NCI-H128 (cell line): Measurements from ENCODE around the gene PLEKHG7.
"Not testable (repeated sequence)": the region's sequence is repeated elsewhere in the genome, so short reads cannot be mapped to it uniquely, and the experiment has no call there.

Experiments
- DNase-seq: peaks from one replicate; lab custom pipeline; 2025; ENCODE audit not compliant: unreplicated experiment; lab: John Stamatoyannopoulos, UW

The PLEKHG7 gene, protein sequence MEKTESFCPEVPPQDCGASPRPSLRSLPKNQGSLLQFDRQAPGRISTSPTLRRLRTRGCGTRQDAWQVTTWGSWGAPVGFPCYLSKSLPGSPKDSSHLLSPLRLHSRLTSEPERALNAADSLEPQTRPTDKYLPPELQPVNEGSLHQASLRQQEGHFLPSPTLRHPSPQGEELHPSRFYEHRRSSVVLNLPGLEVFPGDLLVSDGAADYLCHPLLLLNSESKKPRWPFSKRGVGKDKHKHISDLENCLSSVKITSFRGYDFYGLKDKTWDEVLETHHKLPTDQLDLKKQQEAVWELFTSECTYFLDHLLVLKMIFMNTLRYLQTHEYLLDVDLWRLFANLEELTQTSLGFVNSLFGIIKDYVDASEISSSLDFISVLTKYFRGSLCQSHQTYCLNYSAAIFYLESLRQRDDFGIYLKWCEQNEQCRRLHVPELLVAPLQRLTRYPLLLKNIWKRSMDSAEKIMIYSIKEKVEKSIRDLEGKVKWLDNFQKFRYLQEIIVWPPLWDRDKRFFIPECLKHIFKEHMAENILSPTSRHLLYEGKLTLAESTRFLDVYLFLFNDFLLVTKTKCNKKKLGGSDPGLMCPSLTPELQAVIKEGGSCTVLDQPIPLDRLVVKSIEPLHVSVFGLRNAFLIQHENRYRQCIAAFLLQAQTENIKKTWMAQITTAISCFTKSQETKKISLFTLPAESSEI

GRCh38 chr12:92702754-92703679 is at the start of gene PLEKHG7:
Gene PLEKHG7 (plus strand): TSS chr12:92702989. CDS start chr12:92706632, 3,643 bp downstream.
- DNase-seq = no peak

DNA sequence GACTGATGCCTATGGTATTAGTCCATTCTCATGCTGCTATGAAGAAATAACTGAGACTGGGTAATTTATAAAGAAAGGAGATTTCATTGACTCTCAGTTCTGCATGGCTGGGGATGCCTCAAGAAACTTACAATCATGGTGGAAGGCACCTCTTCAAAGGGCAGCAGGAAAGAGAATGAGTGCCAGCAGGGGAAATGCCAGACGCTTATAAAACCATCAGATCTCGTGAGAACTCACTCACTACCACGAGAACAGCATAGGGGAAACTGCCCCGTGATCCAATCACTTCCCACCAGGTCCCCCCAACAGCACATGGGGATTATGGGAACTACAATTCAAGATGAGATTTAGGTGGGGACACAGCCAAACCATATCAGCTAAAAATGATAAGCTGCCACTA is 48.5 kb upstream of the PLEKHG7 start:
- DNase-seq = not testable (repeated sequence)

GRCh38 chr12:92654929-92655328 is 47.9 kb upstream of the PLEKHG7 start:
- no peak for DNase-seq

- no peak for DNase-seq
These were observed 45.9 kb upstream of the PLEKHG7 start for GRCh38 chr12:92656911-92657310.

- DNase-seq = no peak
These were observed 45.0 kb upstream of the PLEKHG7 start for GRCh38 chr12:92657770-92658169.

- DNase-seq = no peak
These were observed 44.2 kb upstream of the PLEKHG7 start for GRCh38 chr12:92658611-92659010.

DNA sequence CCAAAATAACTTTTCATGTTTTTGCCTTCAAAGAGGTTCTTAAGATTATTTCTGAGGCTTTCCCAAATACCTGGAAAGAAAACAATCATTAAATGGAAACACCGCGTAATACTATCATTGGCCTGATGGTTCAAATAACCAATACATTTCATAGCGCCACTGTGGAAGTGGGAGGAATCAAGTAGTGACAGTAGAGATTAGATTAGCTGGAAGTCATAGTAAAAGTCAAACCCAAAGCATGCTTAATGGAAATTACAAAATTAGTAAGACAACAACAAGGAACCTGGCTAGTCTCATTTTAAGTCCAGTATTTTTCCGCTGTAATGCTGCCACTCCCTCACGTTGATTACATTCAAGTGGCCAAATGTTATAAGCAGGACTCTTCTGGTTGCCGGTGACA is 41.5 kb upstream of the PLEKHG7 start:
- no peak for DNase-seq

GRCh38 chr12:92665496-92665895 is 37.3 kb upstream of the PLEKHG7 start:
- DNase-seq = no peak

GRCh38 chr12:92668739-92669138 is 34.0 kb upstream of the PLEKHG7 start:
- DNase-seq = no peak

GRCh38 chr12:92671524-92671923 is 31.3 kb upstream of the PLEKHG7 start:
- not testable (repeated sequence) for DNase-seq

DNA sequence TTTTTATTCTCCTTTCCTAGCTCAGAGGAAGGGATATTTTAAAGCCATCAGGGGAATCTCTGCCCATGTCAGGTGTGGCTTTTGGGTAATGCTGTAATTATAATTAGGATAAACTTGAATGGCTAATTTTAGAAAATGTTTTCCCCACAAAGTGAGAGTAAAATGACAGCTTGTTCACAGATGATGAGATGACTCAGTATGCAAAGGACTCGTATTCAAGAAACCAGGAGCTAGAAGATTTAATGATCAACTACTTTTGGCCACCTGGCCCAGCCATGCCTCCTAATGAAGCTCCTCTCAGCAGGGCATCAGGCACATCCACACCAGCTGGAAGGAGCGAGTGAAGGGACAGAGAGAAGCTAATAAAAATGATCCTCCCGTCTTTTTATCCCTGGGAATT is 29.0 kb upstream of the PLEKHG7 start:
- no peak for DNase-seq

DNA sequence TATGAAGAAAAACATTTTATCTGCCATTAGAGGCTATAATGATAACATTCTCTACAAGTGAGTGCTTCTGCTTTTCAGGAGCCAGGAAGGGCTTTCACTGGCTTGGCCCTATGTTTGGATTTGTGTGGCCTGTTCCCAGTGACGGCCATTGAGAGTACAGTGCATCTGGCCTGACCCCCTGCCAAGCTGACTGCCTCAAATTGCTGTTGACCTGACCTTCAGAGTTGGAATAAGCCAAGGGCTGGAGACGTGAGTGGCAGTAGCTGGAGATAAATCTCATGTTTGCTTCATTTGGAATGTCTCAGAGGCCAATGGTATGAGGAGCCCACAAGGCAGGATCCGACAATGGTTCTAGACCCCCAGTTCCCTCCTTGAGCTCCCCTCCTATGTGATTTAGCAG is 28.3 kb upstream of the PLEKHG7 start:
- no peak for DNase-seq

DNA sequence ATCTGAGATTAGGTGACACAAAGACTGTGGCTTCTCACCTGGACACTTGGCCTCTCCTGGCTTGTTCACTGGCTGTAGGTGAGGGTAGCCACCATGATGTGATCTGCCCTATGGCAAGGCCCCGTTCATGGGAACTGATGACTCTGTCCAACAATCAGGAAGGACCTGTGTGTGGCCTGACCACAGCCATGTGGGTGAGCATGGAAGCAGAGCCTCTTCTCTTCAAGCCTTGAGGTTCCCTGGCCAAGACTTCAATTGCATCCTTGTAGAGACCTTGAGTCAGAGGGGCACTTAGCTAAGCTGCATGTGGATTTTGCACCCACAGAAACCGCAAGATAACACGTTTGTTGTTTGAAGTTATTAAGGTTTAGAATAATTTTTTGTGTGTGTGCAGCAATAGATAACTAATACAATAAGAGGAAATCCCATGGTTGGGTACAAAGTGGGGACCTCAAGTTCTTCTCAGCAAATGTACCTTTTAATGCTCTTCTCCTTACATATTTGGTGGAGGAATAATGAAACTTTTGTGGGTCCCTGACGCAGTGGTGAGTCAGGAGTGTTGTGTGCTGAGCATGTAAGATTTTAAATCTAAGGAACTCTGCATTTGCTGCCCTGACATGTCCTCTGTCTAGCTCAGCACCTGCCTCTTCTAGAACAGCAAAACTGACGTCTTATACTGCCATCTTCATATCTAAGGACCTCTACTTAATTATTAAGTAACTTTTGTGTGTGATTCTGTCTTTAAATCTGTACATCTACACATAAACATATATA is 27.5 kb upstream of the PLEKHG7 start:
- DNase-seq = no peak

DNA sequence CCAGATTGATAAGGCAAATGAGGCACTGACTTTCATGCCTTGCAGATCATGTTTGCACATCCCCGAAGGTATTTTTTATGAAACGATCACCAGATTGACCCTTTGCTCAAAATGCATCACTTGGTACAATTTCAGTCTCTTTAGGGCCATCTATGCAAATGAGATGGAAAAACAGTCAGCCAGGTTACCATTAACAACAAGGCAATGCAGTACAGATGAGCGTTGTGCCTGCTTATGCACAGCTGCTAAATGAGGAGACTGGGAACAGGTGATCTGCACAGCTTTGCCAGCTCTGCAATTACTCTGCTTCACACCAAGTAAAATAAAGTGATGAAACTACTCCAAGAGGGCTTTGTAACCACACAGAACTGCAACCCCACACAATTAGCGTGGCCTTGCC is 26.1 kb upstream of the PLEKHG7 start:
- DNase-seq = no peak

GRCh38 chr12:92690601-92691000 is 12.2 kb upstream of the PLEKHG7 start:
- DNase-seq = no peak

DNA sequence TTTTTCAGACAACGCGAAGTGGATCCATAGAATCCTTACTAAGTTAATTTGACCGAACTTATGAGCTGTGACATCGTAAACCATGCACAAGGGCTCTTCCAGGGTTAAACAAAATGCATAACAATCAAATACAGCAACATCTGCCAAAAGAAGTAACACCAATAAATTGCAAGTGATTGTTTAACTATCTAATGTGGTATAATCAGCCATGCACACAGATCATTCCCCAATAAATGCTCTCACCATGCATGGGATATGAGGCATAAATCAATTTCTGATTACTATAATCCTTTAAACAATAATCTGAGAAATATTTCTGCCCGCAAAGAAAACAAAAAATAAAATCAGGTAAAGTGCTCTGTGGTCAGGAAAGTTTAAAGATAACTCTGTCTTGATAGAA is 7.7 kb upstream of the PLEKHG7 start:
- DNase-seq = no peak

DNA sequence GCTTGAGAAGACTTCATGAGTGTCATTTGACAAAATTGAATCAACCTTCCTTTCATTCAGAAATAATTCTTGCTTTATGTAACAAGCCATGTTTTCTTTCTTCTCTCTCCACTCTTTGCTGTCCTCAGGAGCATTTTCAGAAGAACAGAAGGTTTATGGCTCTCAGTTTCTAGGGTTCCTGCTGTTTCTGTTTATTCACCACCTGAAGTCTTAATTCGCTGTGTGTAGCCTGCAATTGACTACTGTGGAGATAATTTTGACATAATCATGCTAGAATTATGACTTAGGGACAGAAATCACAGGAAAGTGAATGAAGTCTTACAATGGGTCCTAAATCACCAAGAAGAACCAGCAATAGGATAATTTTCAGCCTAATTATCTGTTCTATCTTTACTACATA is 7.2 kb upstream of the PLEKHG7 start:
- DNase-seq = no peak

DNA sequence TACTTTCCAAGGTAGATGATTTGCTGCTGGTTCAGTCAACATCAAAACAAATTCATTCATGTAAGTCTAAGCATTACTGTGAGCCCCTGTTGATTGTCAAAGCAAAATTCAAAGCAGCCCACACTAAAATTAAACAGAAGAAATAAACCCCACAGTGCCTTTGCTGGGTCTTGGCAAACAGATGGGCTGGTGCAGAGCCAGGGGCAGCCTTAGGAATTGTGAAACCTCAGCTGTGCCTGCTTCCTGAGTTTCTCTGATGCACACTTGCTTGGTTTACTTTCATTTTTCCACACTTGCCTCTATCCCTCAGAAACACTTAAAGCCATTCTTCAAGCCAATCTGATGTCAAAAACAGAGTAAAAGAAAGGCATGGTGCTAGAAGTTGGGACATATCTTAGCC is 6.6 kb upstream of the PLEKHG7 start:
- DNase-seq = no peak

GRCh38 chr12:92698474-92698873 is 4.3 kb upstream of the PLEKHG7 start:
- no peak for DNase-seq

DNA sequence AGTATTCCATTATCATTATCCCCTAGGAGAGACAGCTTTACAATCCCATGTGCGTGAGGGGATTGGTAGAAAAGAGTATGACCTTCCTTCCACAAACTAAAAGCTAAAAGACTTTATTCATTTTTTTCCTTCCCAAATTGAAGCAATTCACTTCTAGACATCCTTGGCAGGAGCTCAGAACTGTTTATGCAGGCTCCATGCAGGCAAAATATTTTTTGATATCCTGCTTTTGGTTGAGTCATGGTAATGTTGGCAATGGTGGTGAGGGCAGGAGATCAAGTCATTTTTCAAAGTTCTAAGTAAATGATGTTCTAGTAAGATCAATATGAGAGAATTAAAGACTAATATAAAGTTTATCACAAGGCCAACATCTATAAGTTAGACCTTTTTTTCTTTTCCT is 1.3 kb upstream of the PLEKHG7 start:
- DNase-seq = no peak

DNA sequence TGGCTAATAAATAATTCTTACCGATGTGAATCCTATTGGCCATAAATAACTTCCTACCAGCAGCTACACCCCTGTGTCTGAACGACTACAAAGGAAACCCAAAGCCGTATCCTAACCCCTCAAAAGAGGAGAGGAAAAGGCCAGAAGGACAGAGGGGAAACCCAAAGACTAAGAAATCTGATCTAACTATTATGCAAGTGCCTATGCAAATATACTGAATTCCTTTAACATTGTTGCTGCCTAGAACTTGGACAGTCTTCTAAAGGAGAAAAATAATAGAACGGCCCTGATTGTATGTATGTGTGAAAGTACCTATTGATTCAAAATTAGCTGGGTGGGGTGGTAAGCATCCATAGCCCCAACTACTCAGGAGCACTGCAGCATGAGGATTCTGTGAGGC is 997 bp downstream of the PLEKHG7 start:
- DNase-seq = no peak
